HG02759 (cell line): Measurements from ENCODE around the gene F12.

ENCODE experiments used
- ATAC-seq: cut with Tn5 transposase; IDR thresholded peaks from one replicate; pipeline ENCODE4 v1.9.1; 2021; ENCODE audit warnings: mild to moderate bottlenecking, moderate library complexity; ENCODE audit not compliant: unreplicated experiment

F12 gene

DNA sequence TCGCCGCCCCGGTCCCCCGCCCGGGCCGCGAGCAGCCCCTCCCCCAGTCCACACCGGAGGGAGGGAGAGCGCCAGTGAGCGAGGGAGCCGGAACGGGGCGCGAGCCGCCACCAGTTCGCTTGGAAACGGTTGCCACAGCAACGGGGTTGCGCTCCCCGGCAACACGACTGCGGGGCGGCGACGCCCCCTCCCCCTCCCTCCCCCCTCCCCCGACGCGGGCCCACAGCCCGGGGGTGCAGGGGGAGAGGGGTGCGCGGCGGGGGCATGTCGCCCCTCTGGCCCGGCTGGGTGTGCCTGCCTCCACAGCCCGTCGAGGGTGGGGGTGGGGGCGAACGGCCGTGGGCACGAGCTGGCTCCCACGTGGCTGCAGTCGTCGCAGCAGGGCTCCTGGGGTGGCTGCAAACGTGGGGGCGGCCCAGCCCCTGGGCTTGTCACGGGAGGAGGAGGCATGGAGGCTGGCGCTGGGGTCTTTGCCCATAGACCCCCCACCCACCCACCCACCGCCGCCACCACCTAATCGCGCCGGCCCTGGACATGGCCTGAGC lies 37.8 kb upstream of the F12 start:
- ATAC-seq, result peak; percentile 42

DNA sequence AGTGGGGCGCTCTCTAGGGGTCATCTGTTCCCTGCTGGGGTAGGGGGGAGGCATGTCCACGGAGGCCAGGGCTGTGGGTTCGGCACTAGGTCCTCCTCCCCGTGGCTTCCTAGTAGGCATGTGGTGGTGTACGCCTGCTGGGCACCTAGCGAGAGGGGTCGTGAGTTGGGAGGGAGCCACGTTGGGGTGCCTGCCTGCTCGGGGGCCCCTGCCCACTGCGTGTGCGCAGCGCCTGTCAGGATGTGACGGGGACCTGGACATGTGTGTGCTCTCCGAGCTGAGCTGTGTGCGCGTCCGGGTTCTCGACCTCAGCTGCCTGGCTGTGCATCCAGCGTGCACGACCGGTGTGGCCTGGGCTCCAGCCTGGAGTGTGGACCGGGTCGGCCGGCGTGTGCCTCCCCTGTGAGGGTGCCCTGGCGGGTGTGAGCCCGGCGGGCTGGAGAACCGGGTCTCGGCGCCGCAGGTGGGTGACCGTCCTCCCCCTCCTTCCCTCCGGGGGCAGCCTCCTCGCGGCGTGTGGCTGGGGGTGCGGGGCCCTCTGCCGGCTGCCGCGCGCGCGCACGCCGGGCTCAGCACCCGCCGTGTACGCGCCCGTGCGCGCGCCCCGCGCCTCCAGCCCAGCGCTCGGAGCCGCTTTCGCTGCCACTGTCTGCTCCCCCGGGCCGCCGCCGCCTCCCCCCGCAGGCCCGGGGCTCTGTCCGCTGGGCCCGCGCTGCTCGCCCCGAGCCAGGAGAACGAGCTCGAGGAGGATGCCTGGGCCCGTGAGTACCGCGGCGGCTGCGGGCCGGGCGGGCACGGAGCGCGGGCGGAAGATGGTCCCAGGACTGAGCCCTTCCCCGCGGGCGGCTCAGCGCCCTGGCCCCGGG lies 37.1 kb upstream of the F12 start, which contains the start of gene PRR7:
TSS of gene PRR7 (plus strand) at position 615 of the 866 bp plus-strand sequence. CDS start 8,254 bp downstream, outside the sequence.
- peak; percentile 64 for ATAC-seq

DNA sequence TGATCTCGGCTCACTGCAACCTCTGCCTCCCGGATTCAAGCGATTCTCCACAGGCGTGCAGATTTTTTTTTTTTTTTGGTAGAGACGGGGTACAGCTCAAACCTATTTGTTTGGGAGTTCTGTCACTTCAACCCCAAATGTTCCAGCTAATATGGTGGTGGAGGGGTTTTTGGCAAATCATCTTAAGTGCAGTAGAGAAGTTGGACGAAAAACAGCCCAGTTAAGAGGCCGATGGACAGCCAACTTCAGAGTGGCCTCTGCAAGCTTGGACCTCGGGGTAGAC lies 36.5 kb upstream of the F12 start:
- ATAC-seq, result no peak

DNA sequence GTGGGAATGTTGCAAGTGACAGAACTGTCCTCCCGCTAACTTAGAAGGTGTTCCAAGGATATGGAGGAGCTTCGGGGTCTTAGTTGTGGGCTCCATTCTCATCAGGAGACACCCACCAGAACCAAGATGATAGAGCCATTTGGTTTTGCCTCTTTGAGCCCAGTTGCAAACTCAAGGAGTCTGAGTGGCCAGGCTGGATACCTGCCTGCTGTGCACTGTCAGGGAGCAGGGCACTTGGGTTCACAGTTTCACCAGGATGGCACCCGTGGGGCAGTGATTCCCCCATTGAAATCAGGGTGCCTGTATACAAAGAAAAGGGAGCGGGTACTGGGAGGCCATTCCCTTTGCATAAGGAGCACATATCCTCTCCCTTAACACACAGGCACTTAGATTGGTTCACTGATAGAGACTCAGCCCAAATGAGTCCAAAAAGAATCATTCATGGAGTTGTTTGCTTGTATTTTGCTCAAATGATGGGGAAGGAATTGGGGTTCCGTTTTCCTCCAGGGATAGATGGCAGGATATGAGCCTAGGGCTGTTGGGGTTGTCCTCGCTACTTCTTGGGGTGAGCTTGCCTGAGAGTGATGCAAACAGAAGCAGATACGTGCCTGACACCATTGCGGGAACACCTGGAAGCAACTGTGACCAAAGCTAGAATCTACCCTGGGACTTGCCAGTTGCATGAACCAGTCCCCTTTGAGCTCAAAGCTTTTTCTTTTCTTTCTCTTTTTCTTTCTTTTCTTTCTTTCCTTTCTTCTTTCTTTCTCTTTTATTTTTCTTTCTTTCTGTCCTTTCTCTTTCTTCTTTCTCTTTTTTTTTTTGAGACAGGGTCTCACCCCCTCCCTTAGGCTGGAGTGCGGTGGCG lies 35.9 kb upstream of the F12 start:
- no peak for ATAC-seq

GRCh38 chr5:177444106-177445051 lies 35.0 kb upstream of the F12 start:
- ATAC-seq, result no peak

DNA sequence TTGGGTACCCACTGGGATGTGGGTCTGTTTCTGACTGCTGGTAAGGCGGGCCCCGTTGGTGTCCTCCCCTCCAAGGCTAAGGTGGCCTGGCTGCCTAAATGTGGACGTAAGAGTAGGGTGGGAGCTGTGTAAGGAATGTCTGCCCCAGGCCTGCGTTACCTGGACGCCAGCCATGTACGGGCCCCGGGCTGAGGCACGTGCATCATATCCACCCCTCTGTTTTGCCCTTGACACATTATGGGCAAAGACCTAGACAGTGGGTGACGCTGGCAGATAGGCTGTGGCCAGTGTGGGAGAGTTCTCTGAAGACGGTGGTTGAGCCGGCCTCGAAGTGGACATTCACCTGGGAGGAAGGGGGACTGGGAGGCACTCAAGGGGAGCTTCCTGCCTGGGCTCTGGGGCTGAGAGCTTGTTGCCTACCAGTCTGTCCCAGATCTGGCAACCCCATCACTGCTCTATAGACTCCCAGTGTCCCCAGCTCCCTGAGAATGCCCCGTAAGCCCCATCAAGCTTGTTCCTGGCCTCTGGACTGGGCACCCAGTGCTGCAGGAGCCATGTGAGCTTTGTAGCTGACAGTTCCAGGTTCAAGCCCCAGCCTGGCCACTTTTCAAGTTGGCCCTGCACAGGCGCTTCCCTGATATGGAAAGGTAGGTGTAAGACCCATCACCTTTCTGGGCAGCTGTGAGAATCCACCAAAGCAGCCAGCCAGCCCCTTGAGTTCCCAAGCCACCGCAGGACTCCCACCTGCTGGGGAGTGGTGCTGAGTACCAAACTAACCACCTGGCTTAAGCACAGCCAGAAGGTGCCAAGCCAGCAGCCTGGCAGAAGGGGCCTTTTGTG lies 34.0 kb upstream of the F12 start:
- ATAC-seq, result no peak

GRCh38 chr5:177442066-177442826 lies 32.9 kb upstream of the F12 start:
- no peak for ATAC-seq

GRCh38 chr5:177440990-177441780 lies 31.8 kb upstream of the F12 start:
- no peak for ATAC-seq

GRCh38 chr5:177440211-177440989 lies 31.0 kb upstream of the F12 start:
- ATAC-seq, result no peak

DNA sequence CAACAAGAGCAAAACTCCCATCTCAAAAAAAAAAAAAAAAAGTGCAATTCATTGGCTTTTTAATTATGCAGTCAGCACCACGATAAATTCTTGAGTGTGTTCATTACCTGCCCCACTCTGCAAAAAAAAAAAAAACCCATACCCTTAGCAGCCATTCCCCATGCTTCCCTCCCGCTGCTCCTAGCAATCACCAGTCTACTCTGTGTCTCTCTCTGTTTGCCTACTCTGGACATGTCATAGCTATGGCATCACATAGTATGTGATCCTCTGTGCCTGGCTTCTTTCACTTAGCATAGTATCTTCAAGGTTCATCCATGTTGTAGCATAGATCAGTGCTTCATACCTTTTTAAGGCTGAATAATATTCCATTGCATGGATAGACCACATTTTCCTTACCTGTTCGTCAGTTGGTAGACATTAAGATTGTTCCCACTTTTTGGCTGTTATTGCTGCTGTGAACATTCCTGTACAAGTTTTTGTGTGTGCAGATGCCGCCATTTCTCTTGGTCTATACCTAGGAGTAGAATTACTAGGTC lies 30.2 kb upstream of the F12 start:
- no peak for ATAC-seq

DNA sequence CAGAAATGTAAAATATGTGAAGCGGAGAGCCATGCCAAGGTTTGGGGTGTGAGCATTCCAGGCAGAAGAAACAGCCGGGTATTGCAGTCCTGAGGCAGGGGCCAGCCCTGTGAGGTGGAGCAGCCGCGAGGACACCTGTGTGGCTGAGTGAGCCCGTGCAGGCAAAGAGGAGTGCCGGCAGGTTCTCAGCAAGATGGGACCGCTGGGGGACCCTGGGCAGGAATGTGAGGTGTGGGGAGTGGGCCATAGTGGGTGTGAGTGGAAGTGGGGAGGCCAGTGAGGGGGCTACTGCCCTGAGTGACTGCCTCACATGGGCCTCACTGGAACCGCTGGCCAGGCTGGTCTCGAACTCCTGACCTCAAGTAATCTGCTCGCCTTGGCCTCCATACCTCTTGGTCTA lies 29.1 kb upstream of the F12 start:
- ATAC-seq, result no peak

- no peak for ATAC-seq
Observed at GRCh38 chr5:177437623-177438022, 28.3 kb upstream of the F12 start.

DNA sequence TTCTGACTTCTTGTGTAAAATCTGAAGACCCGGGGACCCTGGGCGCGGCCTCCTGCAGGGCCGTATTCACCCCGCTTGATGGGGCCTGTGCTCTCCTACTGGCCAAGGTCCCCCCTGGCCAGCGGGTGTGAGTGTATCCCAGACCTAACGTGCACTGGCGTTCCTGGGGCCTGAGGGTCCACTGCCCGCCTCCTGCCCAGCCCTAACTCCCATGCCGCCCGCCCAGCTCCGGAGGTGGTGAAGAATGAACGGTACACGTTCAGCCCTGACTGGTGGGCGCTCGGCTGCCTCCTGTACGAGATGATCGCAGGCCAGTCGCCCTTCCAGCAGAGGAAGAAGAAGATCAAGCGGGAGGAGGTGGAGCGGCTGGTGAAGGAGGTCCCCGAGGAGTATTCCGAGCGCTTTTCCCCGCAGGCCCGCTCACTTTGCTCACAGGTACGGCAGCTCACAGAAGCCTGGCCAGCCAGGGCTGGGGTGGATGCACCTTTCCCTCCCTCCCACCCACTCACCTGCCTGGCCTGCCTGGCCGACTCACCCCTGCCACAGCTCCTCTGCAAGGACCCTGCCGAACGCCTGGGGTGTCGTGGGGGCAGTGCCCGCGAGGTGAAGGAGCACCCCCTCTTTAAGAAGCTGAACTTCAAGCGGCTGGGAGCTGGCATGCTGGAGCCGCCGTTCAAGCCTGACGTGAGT lies 26.6 kb upstream of the F12 start:
- no peak for ATAC-seq

DNA sequence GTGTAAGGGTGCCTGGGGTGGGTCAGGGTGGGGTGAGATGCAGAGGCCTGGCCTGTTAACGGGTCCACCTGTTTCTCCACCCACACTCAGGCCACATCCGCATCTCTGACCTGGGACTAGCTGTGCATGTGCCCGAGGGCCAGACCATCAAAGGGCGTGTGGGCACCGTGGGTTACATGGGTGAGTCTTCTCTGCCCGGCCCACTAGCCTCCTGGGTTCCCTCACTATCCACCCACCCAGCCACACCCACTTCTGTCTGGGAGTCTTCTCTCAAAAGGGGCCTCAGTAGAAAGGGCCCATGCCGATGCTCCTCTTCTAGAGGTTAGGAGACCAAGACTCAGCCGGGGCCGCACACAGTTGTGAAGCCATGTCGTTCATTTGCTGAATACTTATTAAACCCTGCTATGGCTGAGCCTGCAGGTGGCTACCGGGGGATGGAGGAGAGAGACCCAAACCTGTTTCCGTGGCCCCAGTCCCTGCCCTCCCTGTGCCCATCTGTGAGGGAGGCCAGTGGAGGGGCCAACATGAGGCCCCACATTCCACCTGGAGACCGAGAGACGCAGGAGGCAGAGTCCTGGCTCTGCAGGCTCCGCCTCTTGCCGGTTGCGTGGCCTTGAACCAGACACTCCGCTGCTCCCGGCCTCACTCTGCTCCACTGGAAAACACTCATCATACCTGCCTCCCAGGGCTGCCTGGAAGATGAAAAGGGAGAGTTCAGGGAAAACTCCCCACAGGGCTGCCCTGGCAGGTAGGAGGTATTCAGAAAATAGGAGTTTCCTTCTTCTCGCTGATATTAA lies 25.8 kb upstream of the F12 start:
- ATAC-seq, result no peak

GRCh38 chr5:177434437-177434836 lies 25.1 kb upstream of the F12 start:
- ATAC-seq, result no peak
